BE2C (cell line): ENCODE results near the gene SLC43A3.

Experiments
- DNase-seq: peaks from one replicate; pipeline ENCODE4 v3.0.0-alpha.2; 2020
- H3K27me3 ChIP-seq: fragments of 250-450 bp; sonication (Bioruptor Pico); 2 replicates; pipeline ENCODE4 v1.5.1; 2020; ENCODE audit warnings: mild to moderate bottlenecking
- H3K36me3 ChIP-seq: fragments of 250-450 bp; sonication (Bioruptor Pico); 2 replicates; pipeline ENCODE4 v1.5.1; 2020; ENCODE audit warnings: mild to moderate bottlenecking
- H3K4me1 ChIP-seq: fragments of 250-450 bp; sonication (Bioruptor Pico); 2 replicates; pipeline ENCODE4 v1.5.1; 2020
- H3K4me3 ChIP-seq: 2 replicates; pipeline ENCODE4 v1.5.1; 2011; ENCODE audit warnings: low read depth, low read length
- H3K9me3 ChIP-seq: fragments of 250-450 bp; sonication (Bioruptor Pico); 2 replicates; pipeline ENCODE4 v1.5.1; 2020
- TF ChIP-seq, protein P1 (sequence below): IDR thresholded peaks from 2 replicates; pipeline ENCODE4 v1.5.1; 2012; ENCODE audit warnings: mild to moderate bottlenecking, low read depth, low read length

The SLC43A3 gene

DNA sequence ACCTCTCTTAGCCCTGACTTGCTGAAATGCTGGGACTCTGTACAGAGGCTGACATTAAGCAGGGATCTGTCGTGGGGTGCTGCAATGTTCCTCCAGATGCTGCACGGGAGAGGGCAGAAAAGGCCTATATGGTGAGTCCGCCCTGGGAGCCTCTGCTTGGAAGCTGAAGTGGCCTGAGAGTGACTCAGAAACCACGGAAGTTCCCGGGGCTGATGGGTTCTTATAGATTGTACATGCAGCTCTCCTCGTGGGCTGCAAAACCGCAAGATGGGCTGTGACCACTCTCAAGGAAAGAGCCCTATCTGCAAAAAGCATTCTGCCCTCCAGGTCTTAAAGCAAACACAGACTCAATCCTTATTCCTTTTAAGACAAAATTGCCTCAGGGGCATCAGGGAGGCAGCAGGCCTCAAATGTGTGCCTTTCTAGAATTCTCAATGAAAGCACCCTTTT, 5.8 kb upstream of the SLC43A3 start:
- no peak overlapping the region for H3K4me3 ChIP-seq
- H3K4me1 ChIP-seq, result no peaks in the 10 kb centered on the region
- DNase-seq, result no peak
- H3K36me3 ChIP-seq, result no peaks in the 10 kb centered on the region
- no peaks in the 10 kb centered on the region for H3K9me3 ChIP-seq
- no peaks in the 10 kb centered on the region for H3K27me3 ChIP-seq
- TF ChIP-seq, protein P1, sequence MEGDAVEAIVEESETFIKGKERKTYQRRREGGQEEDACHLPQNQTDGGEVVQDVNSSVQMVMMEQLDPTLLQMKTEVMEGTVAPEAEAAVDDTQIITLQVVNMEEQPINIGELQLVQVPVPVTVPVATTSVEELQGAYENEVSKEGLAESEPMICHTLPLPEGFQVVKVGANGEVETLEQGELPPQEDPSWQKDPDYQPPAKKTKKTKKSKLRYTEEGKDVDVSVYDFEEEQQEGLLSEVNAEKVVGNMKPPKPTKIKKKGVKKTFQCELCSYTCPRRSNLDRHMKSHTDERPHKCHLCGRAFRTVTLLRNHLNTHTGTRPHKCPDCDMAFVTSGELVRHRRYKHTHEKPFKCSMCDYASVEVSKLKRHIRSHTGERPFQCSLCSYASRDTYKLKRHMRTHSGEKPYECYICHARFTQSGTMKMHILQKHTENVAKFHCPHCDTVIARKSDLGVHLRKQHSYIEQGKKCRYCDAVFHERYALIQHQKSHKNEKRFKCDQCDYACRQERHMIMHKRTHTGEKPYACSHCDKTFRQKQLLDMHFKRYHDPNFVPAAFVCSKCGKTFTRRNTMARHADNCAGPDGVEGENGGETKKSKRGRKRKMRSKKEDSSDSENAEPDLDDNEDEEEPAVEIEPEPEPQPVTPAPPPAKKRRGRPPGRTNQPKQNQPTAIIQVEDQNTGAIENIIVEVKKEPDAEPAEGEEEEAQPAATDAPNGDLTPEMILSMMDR, result no peak

DNA sequence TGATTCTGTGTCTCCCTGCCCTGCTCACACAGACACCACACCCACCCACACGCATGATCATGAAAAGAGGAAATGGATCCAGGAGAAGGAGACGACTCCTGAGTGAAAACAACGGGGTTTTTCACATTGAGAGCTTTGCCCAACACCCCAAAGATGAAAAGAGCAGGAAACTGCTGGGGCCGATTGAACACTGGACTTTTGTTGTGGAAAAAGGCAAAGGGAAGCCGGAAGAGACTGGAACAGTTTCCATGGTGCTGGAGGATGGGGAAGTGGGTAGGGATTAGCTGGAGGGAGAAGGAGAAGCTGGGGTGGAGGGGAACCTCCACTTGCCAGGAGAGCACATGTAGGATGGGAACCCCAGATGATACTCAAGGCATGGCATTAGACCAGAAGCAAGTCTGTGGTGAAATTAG, 5.2 kb upstream of the SLC43A3 start:
- Histone ChIP-seq H3K27me3 (no peaks in the 10 kb centered on the region), H3K4me3 (no peak overlapping the region), H3K4me1 (no peaks in the 10 kb centered on the region), H3K9me3 (no peaks in the 10 kb centered on the region), H3K36me3 (no peaks in the 10 kb centered on the region)
- DNase-seq, result no peak
- TF ChIP-seq, protein P1, result no peak

DNA sequence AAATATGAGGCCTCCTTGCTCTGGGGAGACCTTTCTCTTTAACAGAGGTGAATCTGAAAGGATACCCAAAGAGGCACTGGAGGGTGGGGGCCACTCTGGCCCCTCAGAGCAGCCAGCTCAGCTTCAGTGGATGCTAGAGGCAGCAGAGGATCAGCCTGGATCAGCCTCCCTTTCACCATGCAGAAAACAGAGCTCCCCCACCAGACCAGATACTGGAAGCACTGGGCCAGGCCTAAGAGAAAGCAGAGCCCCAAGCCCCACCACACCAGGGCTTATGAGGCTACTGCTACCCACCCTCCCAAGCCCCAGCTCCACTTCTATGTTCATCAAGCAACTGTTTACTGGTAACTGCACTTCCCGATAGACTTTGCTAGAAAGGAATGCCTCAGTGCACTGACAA, 4.0 kb upstream of the SLC43A3 start:
- no peaks in the 10 kb centered on the region for H3K4me1 ChIP-seq
- H3K36me3 ChIP-seq, result no peaks in the 10 kb centered on the region
- TF ChIP-seq, protein P1, result no peak
- no peak overlapping the region for H3K4me3 ChIP-seq
- no peak for DNase-seq
- H3K9me3 ChIP-seq, result no peaks in the 10 kb centered on the region
- H3K27me3 ChIP-seq, result no peaks in the 10 kb centered on the region

DNA sequence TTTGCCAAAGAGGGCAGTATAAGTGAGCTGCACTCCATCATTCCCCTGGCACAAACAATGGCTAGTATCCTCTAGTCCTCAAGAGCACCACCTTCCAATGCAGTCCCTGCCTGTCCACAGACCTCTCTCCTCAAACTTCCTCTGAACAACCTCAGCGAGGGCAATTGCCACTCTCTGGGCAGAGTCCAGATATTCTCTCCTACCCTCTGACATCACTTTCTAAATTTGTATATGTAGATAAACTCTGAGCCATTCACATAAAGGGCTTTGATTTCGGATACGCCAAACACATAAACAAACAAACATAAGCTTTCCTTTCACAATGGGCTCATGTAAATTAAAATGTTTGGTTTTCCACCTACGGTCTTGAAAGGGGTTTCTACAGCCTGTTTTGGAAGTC, 3.0 kb upstream of the SLC43A3 start:
- no peaks in the 10 kb centered on the region for H3K4me1 ChIP-seq
- H3K4me3 ChIP-seq, result no peak overlapping the region
- no peaks in the 10 kb centered on the region for H3K9me3 ChIP-seq
- no peak for DNase-seq
- no peaks in the 10 kb centered on the region for H3K36me3 ChIP-seq
- TF ChIP-seq, protein P1, result no peak
- H3K27me3 ChIP-seq, result no peaks in the 10 kb centered on the region

DNA sequence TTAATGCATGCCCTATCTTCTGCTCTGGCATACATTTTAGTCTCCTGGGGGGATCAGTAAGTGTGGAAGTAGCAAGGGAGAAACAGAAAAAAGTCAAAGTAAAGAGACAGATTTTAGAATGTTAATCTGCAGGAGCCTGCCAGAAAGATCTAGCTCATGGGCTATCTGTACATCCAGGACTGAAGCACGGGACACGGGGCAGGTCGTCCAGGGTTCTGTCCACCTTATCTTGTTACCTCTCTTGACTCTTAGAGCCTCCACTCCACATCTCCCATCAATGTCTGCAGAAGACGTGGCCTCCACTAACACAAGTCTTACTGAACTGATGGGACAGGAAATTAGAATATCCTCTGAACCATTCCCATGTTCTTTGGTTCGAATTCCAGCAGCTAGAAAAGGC, 1.7 kb upstream of the SLC43A3 start:
- no peaks in the 10 kb centered on the region for H3K36me3 ChIP-seq
- no peak for DNase-seq
- no peak overlapping the region for H3K4me3 ChIP-seq
- no peaks in the 10 kb centered on the region for H3K9me3 ChIP-seq
- no peaks in the 10 kb centered on the region for H3K4me1 ChIP-seq
- TF ChIP-seq, protein P1, result no peak
- H3K27me3 ChIP-seq, result no peaks in the 10 kb centered on the region

DNA sequence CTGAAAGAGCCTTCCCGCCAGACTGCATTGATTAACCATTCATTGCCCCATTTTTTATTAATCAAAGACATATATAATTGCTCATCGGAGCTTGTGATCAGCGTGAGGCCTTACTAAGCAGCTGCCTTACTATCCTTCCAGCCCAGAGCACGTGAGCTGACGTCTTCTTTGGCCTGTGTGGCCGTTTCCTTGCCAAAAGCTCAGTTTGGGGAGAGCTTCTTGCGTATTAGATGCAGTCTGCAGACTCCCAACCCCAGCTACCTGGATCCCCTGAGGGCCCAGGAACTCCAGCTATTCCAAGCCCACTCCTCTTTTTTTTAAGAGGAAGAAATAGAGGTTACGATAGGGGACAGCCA, 784 bp upstream of the SLC43A3 start:
- no peak for DNase-seq
- Histone ChIP-seq H3K36me3 (no peaks in the 10 kb centered on the region), H3K9me3 (no peaks in the 10 kb centered on the region), H3K4me3 (no peak overlapping the region), H3K27me3 (no peaks in the 10 kb centered on the region), H3K4me1 (no peaks in the 10 kb centered on the region)
- TF ChIP-seq, protein P1, result no peak
